ENCODE measurements around the gene C19orf53.
"Not testable (repeated sequence)": the region's sequence is repeated elsewhere in the genome, so short reads cannot be mapped to it uniquely, and the experiment has no call there.

The C19orf53 gene

GRCh38 chr19:13764101-13764807 lies 10.0 kb upstream of the C19orf53 start, which contains the start of gene MRI1:
Gene MRI1 (plus strand): TSS chr19:13764522. CDS start chr19:13764589, 67 bp downstream.
- DNase-seq (ENCODE audit: low read depth): peak; percentile 50

GRCh38 chr19:13764821-13765394 lies 9.3 kb upstream of the C19orf53 start:
- no peak for DNase-seq (ENCODE audit: low read depth)

- no peak for DNase-seq (ENCODE audit: low read depth)
These were observed 8.7 kb upstream of the C19orf53 start for GRCh38 chr19:13765395-13766094.

- DNase-seq (ENCODE audit: low read depth): no peak
These were observed 8.2 kb upstream of the C19orf53 start for GRCh38 chr19:13766095-13766481.

GRCh38 chr19:13768510-13768909 lies 5.7 kb upstream of the C19orf53 start:
- no peak for DNase-seq (ENCODE audit: low read depth)

GRCh38 chr19:13770013-13770635 lies 4.1 kb upstream of the C19orf53 start:
- DNase-seq (ENCODE audit: low read depth): no peak

GRCh38 chr19:13778398-13778797 lies 4.1 kb downstream of the C19orf53 start:
- no peak for DNase-seq (ENCODE audit: low read depth)

- DNase-seq (ENCODE audit: low read depth): no peak
These were observed 4.6 kb downstream of the C19orf53 start for GRCh38 chr19:13778847-13779246.

- not testable (repeated sequence) for DNase-seq (ENCODE audit: low read depth)
These were observed 5.5 kb downstream of the C19orf53 start for GRCh38 chr19:13779794-13780193.

- DNase-seq (ENCODE audit: low read depth): peak; percentile 90
These were observed 7.3 kb downstream of the C19orf53 start for GRCh38 chr19:13781547-13781946.

GRCh38 chr19:13782537-13782936 lies 8.3 kb downstream of the C19orf53 start:
- DNase-seq (ENCODE audit: low read depth): no peak

- no peak for DNase-seq (ENCODE audit: low read depth)
These were observed 9.6 kb downstream of the C19orf53 start for GRCh38 chr19:13783565-13784500.

GRCh38 chr19:13784731-13785452 lies 10.6 kb downstream of the C19orf53 start:
- peak; percentile 59 for DNase-seq (ENCODE audit: low read depth)

- peak; percentile 79 for DNase-seq (ENCODE audit: low read depth)
These were observed 14.7 kb downstream of the C19orf53 start for GRCh38 chr19:13788991-13789390.

- no peak for DNase-seq (ENCODE audit: low read depth)
These were observed 16.1 kb downstream of the C19orf53 start for GRCh38 chr19:13790354-13790753.

- not testable (repeated sequence) for DNase-seq (ENCODE audit: low read depth)
These were observed 19.1 kb downstream of the C19orf53 start for GRCh38 chr19:13793317-13793716.

- peak; percentile 93 for DNase-seq (ENCODE audit: low read depth)
These were observed 20.1 kb downstream of the C19orf53 start for GRCh38 chr19:13794398-13794756.

- peak; percentile 99 for DNase-seq (ENCODE audit: low read depth)
These were observed 20.7 kb downstream of the C19orf53 start, which contains the start of gene ZSWIM4 for GRCh38 chr19:13794757-13795589. Gene ZSWIM4 (plus strand): TSS chr19:13795443. CDS start chr19:13795649, 206 bp downstream.

GRCh38 chr19:13795595-13796300 lies 21.5 kb downstream of the C19orf53 start:
- DNase-seq (ENCODE audit: low read depth): no peak

All from fibroblast of gingiva (primary cell).